ENCODE measurements around the gene LACTB.
"Not testable (repeated sequence)": the region's sequence is repeated elsewhere in the genome, so short reads cannot be mapped to it uniquely, and the experiment has no call there.

The LACTB gene

GRCh38 chr15:63089260-63090043 is 32.2 kb upstream of the LACTB start:
- in situ Hi-C loops (cut with HindIII; ENCODE audit: low sequenced_read_pairs), result no loop called here

DNA sequence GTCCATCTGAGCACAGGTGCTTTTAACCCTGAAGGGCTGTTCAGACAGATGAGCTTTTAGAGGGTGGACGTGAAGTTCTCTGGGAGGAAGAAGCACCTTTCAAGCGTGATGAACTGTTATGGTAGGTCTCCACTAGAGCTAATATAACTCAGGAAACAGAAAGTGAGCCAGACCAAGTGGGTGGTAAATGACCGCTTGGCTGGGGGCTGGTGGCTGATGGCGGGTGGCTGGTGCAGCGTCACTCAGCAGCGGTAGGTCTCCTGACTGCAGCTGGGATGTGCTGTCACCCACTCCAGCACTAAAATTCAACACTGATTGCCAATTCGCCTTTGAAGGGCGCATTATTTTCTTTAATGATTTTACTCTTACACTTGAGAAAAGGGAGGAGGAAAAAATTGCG is 31.2 kb upstream of the LACTB start:
- in situ Hi-C loops (cut with HindIII; ENCODE audit: low sequenced_read_pairs), result no loop called here

GRCh38 chr15:63090887-63091286 is 30.8 kb upstream of the LACTB start:
- in situ Hi-C loops (cut with HindIII; ENCODE audit: low sequenced_read_pairs), result no loop called here

DNA sequence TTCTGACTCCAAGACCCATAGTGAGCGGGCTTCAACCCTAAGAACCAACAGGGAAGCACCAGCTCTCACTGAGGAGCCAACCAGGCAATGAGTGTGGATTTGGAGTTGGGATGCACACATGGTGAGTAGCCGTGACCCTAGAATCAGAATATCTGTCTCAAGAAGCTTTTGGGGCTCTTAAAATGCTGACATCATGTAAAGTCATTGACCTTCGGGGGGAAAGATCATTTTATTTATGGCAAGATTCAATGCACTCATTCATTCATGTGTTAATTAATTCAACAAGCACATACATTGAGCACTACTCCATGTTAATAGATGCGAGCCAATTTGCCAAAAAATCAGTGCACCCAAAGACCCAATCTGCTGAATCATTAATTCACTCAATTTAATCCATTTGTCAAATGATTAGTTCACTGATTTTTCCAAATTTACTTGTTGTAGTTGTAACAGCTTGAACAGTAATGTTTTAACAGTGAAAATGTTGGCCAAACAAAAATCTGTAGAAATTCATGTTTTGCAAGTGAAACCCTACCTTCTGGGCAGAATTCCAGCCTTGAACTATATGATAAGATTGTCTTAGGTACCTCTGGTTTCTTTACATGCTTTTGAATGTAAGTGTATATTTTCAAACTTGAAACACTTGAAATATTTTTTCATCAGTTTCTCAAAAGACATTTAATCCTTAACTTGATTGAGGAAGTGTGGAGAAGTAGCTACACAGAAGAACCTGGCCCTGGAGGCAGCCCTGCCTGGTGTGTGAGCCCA is 29.8 kb upstream of the LACTB start:
- in situ Hi-C loops (cut with HindIII; ENCODE audit: low sequenced_read_pairs), result no loop called here

DNA sequence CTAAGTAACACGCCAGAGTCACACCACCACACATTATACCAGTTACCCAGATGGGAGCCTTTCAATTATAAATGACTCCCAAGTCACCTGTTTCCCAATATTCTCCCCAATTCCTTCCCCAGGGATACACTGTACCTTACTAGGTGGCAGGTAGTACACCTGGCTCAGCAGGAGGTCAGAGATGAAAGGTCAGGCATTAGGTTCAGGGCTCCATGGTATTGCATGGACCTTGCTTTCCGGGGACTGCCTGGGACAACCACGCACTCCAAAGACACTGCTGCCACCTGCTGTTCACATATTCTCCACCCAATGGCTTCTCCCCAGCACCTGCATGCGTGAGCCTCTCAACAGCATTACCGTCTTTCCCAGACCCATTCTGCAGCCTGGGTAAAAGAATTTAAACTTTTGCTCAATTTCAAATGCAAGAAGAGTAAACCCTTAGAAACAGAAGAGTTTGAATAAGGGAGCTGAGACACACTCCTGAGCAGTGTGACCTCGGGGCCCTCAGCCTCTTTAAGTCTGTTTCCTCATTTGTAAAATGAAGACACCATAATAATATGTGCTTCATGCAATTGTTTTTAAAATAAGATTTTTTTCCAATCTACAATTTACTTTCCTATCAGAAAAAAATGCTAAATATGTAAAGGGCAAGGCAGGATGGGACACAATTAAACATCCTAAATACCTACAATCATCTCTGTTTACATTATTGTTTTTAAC is 28.0 kb upstream of the LACTB start:
- in situ Hi-C loops (cut with HindIII; ENCODE audit: low sequenced_read_pairs), result no loop called here

DNA sequence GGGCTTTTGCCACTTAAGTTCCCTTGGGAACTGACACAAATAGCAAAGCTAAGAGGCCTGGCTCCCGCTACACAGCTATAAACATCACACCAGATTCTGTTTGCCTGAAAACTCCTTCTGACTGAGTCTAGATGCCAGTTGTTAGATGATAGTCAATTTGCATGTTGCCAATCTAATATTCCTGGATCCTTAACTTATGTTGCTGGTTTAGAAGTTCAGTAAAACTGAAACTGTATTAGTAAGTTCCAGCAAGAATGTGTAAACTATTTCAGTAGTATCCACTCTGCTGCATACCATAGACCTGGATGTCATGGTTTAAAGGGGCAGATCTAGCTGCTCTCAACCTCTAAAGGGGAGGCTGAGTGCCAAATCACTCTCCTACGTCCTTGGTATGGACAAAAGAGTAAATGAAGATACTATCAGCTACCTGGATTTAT is 27.1 kb upstream of the LACTB start:
- in situ Hi-C loops (cut with HindIII; ENCODE audit: low sequenced_read_pairs), result no loop called here

GRCh38 chr15:63096178-63096577 is 25.5 kb upstream of the LACTB start:
- in situ Hi-C loops (cut with HindIII; ENCODE audit: low sequenced_read_pairs), result no loop called here

DNA sequence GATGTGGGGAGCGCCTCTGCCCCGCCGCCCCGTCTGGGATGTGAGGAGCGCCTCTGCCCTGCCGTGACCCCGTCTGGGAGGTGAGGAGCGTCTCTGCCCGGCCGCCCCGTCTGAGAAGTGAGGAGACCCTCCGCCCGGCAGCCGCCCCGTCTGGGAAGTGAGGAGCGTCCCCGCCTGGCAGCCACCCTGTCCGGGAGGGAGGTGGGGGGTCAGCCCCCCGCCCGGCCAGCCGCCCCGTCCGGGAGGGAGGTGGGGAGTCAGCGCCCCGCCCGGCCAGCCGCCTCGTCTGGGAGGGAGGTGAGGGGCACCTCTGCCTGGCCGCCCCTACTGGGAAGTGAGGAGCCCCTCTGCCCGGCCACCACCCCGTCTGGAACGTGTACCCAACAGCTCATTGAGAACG is 22.8 kb upstream of the LACTB start:
- in situ Hi-C loops (cut with HindIII; ENCODE audit: low sequenced_read_pairs), result not testable (repeated sequence)

DNA sequence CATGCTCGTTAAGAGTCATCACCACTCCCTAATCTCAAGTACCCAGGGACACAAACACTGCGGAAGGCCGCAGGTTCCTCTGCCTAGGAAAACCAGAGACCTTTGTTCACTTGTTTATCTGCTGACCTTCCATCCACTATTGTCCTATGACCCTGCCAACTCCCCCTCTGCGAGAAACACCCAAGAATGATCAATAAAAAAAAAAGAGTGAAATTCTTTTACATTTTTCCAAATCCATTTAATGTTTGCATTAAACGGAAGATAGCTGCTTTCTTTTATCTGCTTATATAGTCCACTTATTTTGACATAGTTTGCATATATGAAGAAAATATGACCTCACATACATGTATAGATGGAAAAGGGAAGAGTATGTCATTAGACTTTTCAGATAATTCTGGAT is 22.1 kb upstream of the LACTB start:
- in situ Hi-C loops (cut with HindIII; ENCODE audit: low sequenced_read_pairs), result not testable (repeated sequence)

DNA sequence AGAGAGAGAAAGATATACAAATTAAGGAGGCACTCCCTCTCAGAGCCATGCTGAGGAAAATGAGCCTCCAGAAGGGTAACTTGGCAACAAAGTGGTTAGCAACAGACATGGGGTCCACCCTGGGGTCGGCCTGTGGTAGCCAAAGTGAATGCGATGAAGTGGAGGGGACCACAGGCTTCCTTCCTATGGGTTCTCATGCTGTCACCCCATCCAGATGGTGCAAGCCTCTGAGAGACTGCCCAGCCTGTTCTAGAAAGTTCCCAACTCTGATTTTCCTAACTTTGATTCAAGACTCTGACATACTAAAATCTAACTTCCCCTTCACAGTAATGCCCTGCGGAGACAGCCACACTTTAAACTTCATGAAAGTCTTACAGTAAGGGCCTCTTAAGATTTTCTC is 18.2 kb upstream of the LACTB start:
- in situ Hi-C loops (cut with HindIII; ENCODE audit: low sequenced_read_pairs), result no loop called here

GRCh38 chr15:63104727-63105126 is 16.9 kb upstream of the LACTB start:
- in situ Hi-C loops (cut with HindIII; ENCODE audit: low sequenced_read_pairs), result no loop called here

DNA sequence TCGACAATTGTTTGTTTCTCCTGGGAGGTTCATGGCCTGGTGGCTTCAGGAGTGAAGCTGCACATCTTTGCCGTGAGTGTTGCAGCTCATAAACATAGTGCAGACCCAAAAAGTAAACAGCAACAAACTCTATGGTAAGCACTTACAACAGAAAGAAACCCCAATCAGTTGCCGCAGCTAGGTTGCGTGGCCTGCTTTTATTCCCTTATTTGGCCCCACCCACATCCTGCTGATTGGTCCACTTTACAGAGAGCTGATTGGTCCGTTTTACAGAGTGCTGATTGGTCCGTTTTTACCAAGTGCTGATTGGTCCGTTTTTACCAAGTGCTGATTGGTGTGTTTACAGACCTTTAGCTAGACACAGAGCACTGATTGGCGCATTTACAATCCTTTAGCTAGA is 16.3 kb upstream of the LACTB start:
- in situ Hi-C loops (cut with HindIII; ENCODE audit: low sequenced_read_pairs), result not testable (repeated sequence)

DNA sequence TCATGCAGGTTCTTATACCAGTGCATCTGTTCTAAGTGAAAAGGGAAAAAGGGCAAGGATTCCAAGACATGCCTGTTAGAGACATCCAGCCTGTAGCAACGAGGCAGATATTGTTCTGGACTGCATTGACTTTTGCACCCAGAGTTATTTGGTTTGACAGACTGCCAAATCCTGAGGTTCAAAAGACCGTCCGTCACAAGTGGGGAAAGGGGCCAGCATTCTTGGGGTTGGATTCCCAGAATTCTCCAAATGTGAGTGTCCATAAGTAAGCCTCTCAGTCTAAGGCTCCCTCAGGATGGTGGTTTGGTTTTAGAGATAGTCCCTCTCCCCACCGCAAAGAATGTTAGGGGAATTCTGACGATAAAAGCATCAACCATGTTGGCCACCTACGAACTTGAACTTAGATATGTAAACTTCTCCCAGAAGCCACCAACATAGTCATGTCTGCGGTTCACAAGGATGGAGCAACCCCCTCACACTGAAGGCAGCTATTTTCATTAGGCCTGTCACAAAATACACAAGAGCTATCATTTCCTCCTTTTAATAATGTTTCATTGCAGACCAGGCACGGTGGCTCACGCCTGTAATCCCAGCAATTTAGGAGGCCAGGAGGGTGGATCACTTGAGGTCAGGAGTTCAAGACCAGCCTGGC is 13.6 kb upstream of the LACTB start:
- in situ Hi-C loops (cut with HindIII; ENCODE audit: low sequenced_read_pairs), result no loop called here

GRCh38 chr15:63109498-63109897 is 12.2 kb upstream of the LACTB start:
- in situ Hi-C loops (cut with HindIII; ENCODE audit: low sequenced_read_pairs), result no loop called here

- in situ Hi-C loops (cut with HindIII; ENCODE audit: low sequenced_read_pairs), result no loop called here
Measured at GRCh38 chr15:63109920-63110319, 11.7 kb upstream of the LACTB start.

- in situ Hi-C loops (cut with HindIII; ENCODE audit: low sequenced_read_pairs), result no loop called here
Measured at GRCh38 chr15:63110428-63111026, 11.1 kb upstream of the LACTB start.

DNA sequence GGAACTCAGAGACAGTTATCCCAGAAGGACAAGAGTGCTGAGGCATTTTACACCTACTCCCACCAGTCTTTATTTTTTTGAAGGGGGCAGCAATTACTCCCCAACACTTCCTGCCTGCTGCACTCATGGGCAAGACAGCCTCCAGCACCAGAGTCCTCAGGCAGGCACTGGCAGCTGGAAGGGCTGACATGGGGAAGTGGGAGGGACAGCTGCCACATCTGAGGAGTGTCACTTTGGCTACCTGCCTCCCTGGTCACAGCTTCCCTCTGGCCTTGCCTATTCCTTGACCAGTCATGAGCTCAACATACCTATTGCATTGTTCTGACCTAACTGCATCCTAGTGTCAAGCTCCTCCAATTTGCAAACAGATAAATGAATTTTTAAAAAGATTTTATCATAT is 10.2 kb upstream of the LACTB start:
- in situ Hi-C loops (cut with HindIII; ENCODE audit: low sequenced_read_pairs), result no loop called here

- in situ Hi-C loops (cut with HindIII; ENCODE audit: low sequenced_read_pairs), result no loop called here
Measured at GRCh38 chr15:63112871-63113270, 8.8 kb upstream of the LACTB start.

- in situ Hi-C loops (cut with HindIII; ENCODE audit: low sequenced_read_pairs), result no loop called here
Measured at GRCh38 chr15:63114465-63114864, 7.2 kb upstream of the LACTB start.

DNA sequence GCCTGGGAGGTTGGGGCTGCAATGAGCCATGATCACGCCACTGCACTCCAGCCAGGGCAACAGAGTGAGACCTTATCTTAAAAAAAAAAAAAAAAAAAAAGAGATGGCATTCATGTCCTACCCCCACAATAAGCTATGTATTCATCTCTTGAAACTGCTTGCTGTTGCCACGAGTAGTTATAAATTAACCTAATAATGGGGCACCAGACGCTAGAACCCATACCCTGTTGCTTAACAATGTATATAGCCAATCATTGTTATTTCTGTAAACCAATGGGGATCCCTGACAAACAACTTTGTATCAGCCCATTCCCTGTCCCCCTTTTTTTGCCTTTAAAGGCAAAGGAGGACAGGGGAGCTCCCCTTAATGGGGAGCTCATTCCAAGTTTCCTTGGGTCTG is 2.8 kb upstream of the LACTB start:
- in situ Hi-C loops (cut with HindIII; ENCODE audit: low sequenced_read_pairs), result no loop called here
